ENCODE data around the gene ZNF182. TPM values are rescaled to one million over a fixed set of nuclear protein-coding genes. Genes with fewer than 3 reads are reported as not detected.
"Not testable (repeated sequence)": the region's sequence is repeated elsewhere in the genome, so short reads cannot be mapped to it uniquely, and the experiment has no call there.

ZNF182 gene
- total and polyA plus RNA-seq, 5 donors from 2014 or later, result 3.0 to 7.1 (median 4.7) TPM

GRCh38 chrX:47992669-47993068 is 11.1 kb downstream of the ZNF182 start:
- Histone ChIP-seq H3K27me3 (ENCODE audit: control insufficient read depth, insufficient read depth, low read length) (no peaks in the 10 kb centered on the region), H3K4me1 (ENCODE audit: control insufficient read depth, insufficient read depth, low read length, poor library complexity, severe bottlenecking) (peaks cover 4% of the 10 kb centered on the region), H3K9me3 (ENCODE audit: control insufficient read depth in 2 of 2, low read length in 2 of 2) (peaks cover 7 to 11% of the 10 kb centered on the region in 2 experiments), H3K36me3 (ENCODE audit: control insufficient read depth, insufficient read depth, low read length) (peaks cover 40% of the 10 kb centered on the region), H3K27ac (ENCODE audit: insufficient read depth, low read length, poor library complexity, severe bottlenecking) (no peak overlapping the region), H3K4me3 (ENCODE audit: low read depth, low read length) (no peak overlapping the region)
- Mint-ChIP-seq H3K36me3 (peaks cover 31% of the 10 kb centered on the region), H3K4me3 (no peak overlapping the region), H3K9me3 (peaks cover 0 to 8% (median 0%) of the 10 kb centered on the region in 7 donors), H3K27ac (peak overlapping the region in 1 of 3 donors; percentile 71), H3K4me1 (peaks cover 0 to 25% (median 10%) of the 10 kb centered on the region in 4 donors), H3K27me3 (no peaks in the 10 kb centered on the region)
- DNase-seq (no peak), ATAC-seq (ENCODE audit: low read depth in 2 of 2) (no peak)

- H3K4me3 Mint-ChIP-seq, result peak overlapping the region in 1 of 4 donors; percentile 60
- no peak overlapping the region for H3K27ac ChIP-seq (ENCODE audit: insufficient read depth, low read length, poor library complexity, severe bottlenecking)
- peaks cover 7 to 17% of the 10 kb centered on the region in 2 experiments for H3K9me3 ChIP-seq (ENCODE audit: control insufficient read depth in 2 of 2, low read length in 2 of 2)
- no peaks in the 10 kb centered on the region for H3K27me3 ChIP-seq (ENCODE audit: control insufficient read depth, insufficient read depth, low read length)
- peaks cover 37% of the 10 kb centered on the region for H3K36me3 Mint-ChIP-seq
- H3K4me1 ChIP-seq (ENCODE audit: control insufficient read depth, insufficient read depth, low read length, poor library complexity, severe bottlenecking), result peaks cover 4% of the 10 kb centered on the region
- H3K9me3 Mint-ChIP-seq, result peaks cover 0 to 8% (median 0%) of the 10 kb centered on the region in 7 donors
- ATAC-seq (ENCODE audit: low read depth in 2 of 2), result no peak
- H3K27ac Mint-ChIP-seq, result peak overlapping the region in 2 of 3 donors; percentile 71 to 74
- H3K36me3 ChIP-seq (ENCODE audit: control insufficient read depth, insufficient read depth, low read length), result peaks cover 45% of the 10 kb centered on the region
- DNase-seq, result no peak
- H3K27me3 Mint-ChIP-seq, result no peaks in the 10 kb centered on the region
- H3K4me3 ChIP-seq (ENCODE audit: low read depth, low read length), result no peak overlapping the region
- peaks cover 0 to 25% (median 10%) of the 10 kb centered on the region in 4 donors for H3K4me1 Mint-ChIP-seq
These were observed 11.8 kb downstream of the ZNF182 start for GRCh38 chrX:47992095-47992380.

GRCh38 chrX:47991263-47992094 is 12.3 kb downstream of the ZNF182 start:
- DNase-seq (no peak), ATAC-seq (ENCODE audit: low read depth in 2 of 2) (no peak)
- no peaks in the 10 kb centered on the region for H3K27me3 ChIP-seq (ENCODE audit: control insufficient read depth, insufficient read depth, low read length)
- Mint-ChIP-seq H3K4me1 (peaks cover 0 to 25% (median 10%) of the 10 kb centered on the region in 4 donors), H3K27ac (peak overlapping the region in 2 of 3 donors; percentile 71 to 74), H3K27me3 (no peaks in the 10 kb centered on the region), H3K36me3 (peaks cover 37% of the 10 kb centered on the region), H3K4me3 (peak overlapping the region in 1 of 4 donors; percentile 60), H3K9me3 (peaks cover 0 to 8% (median 1%) of the 10 kb centered on the region in 7 donors)
- peaks cover 4% of the 10 kb centered on the region for H3K4me1 ChIP-seq (ENCODE audit: control insufficient read depth, insufficient read depth, low read length, poor library complexity, severe bottlenecking)
- no peak overlapping the region for H3K4me3 ChIP-seq (ENCODE audit: low read depth, low read length)
- H3K27ac ChIP-seq (ENCODE audit: insufficient read depth, low read length, poor library complexity, severe bottlenecking), result no peak overlapping the region
- peaks cover 44% of the 10 kb centered on the region for H3K36me3 ChIP-seq (ENCODE audit: control insufficient read depth, insufficient read depth, low read length)
- peaks cover 7 to 19% of the 10 kb centered on the region in 2 experiments for H3K9me3 ChIP-seq (ENCODE audit: control insufficient read depth in 2 of 2, low read length in 2 of 2)

GRCh38 chrX:47976254-47977151 is 27.3 kb downstream of the ZNF182 start:
- peaks cover 0 to 83% (median 19%) of the 10 kb centered on the region in 7 donors for H3K9me3 Mint-ChIP-seq
- Histone ChIP-seq H3K27me3 (ENCODE audit: control insufficient read depth, insufficient read depth, low read length) (no peaks in the 10 kb centered on the region), H3K36me3 (ENCODE audit: control insufficient read depth, insufficient read depth, low read length) (peaks cover 46% of the 10 kb centered on the region), H3K9me3 (ENCODE audit: control insufficient read depth in 2 of 2, low read length in 2 of 2) (peaks cover 77 to 82% of the 10 kb centered on the region in 2 experiments), H3K27ac (ENCODE audit: insufficient read depth, low read length, poor library complexity, severe bottlenecking) (no peak overlapping the region), H3K4me3 (ENCODE audit: low read depth, low read length) (no peak overlapping the region), H3K4me1 (ENCODE audit: control insufficient read depth, insufficient read depth, low read length, poor library complexity, severe bottlenecking) (no peaks in the 10 kb centered on the region)
- no peak for ATAC-seq (ENCODE audit: low read depth in 2 of 2)
- H3K4me3 Mint-ChIP-seq, result no peak overlapping the region
- DNase-seq, result no peak
- H3K36me3 Mint-ChIP-seq, result peaks cover 43% of the 10 kb centered on the region
- no peaks in the 10 kb centered on the region for H3K27me3 Mint-ChIP-seq
- peaks cover 0 to 2% (median 0%) of the 10 kb centered on the region in 4 donors for H3K4me1 Mint-ChIP-seq
- no peak overlapping the region for H3K27ac Mint-ChIP-seq

GRCh38 chrX:47973235-47973634 is 30.6 kb downstream of the ZNF182 start:
- Mint-ChIP-seq H3K27me3 (no peaks in the 10 kb centered on the region), H3K36me3 (peaks cover 19% of the 10 kb centered on the region), H3K4me1 (peaks cover 0 to 2% (median 0%) of the 10 kb centered on the region in 4 donors), H3K4me3 (no peak overlapping the region), H3K27ac (peak overlapping the region in 2 of 3 donors; percentile 7 to 90), H3K9me3 (peaks cover 0 to 62% (median 21%) of the 10 kb centered on the region in 7 donors)
- Histone ChIP-seq H3K27me3 (ENCODE audit: control insufficient read depth, insufficient read depth, low read length) (no peaks in the 10 kb centered on the region), H3K36me3 (ENCODE audit: control insufficient read depth, insufficient read depth, low read length) (peaks cover 14% of the 10 kb centered on the region), H3K9me3 (ENCODE audit: control insufficient read depth in 2 of 2, low read length in 2 of 2) (peaks cover 53 to 57% of the 10 kb centered on the region in 2 experiments), H3K27ac (ENCODE audit: insufficient read depth, low read length, poor library complexity, severe bottlenecking) (no peak overlapping the region), H3K4me3 (ENCODE audit: low read depth, low read length) (no peak overlapping the region), H3K4me1 (ENCODE audit: control insufficient read depth, insufficient read depth, low read length, poor library complexity, severe bottlenecking) (no peaks in the 10 kb centered on the region)
- ATAC-seq (ENCODE audit: low read depth in 2 of 2), result no peak
- no peak for DNase-seq

GRCh38 chrX:47965526-47965925 is 38.3 kb downstream of the ZNF182 start:
- not testable (repeated sequence) for H3K4me1 ChIP-seq (ENCODE audit: control insufficient read depth, insufficient read depth, low read length, poor library complexity, severe bottlenecking); H3K4me3 ChIP-seq (ENCODE audit: low read depth, low read length); H3K36me3 Mint-ChIP-seq; H3K27me3 ChIP-seq (ENCODE audit: control insufficient read depth, insufficient read depth, low read length); H3K4me1 Mint-ChIP-seq; ATAC-seq (ENCODE audit: low read depth in 2 of 2); H3K27ac ChIP-seq (ENCODE audit: insufficient read depth, low read length, poor library complexity, severe bottlenecking); H3K9me3 ChIP-seq (ENCODE audit: control insufficient read depth in 2 of 2, low read length in 2 of 2); H3K27me3 Mint-ChIP-seq; DNase-seq; H3K4me3 Mint-ChIP-seq; H3K27ac Mint-ChIP-seq; H3K36me3 ChIP-seq (ENCODE audit: control insufficient read depth, insufficient read depth, low read length)
- peaks cover 0 to 14% (median 6%) of the 10 kb centered on the region in 7 donors for H3K9me3 Mint-ChIP-seq

GRCh38 chrX:47961830-47962229 is 42.0 kb downstream of the ZNF182 start:
- not testable (repeated sequence) for H3K9me3 ChIP-seq (ENCODE audit: control insufficient read depth in 2 of 2, low read length in 2 of 2); H3K27ac ChIP-seq (ENCODE audit: insufficient read depth, low read length, poor library complexity, severe bottlenecking); H3K4me1 ChIP-seq (ENCODE audit: control insufficient read depth, insufficient read depth, low read length, poor library complexity, severe bottlenecking); H3K27ac Mint-ChIP-seq; DNase-seq; ATAC-seq (ENCODE audit: low read depth in 2 of 2); H3K4me3 Mint-ChIP-seq; H3K4me1 Mint-ChIP-seq; H3K36me3 Mint-ChIP-seq; H3K4me3 ChIP-seq (ENCODE audit: low read depth, low read length); H3K27me3 Mint-ChIP-seq; H3K27me3 ChIP-seq (ENCODE audit: control insufficient read depth, insufficient read depth, low read length); H3K36me3 ChIP-seq (ENCODE audit: control insufficient read depth, insufficient read depth, low read length); H3K9me3 Mint-ChIP-seq
